GM12878 (cell line): ENCODE results near the gene SMIM7.

ENCODE experiments used
- BHLHE40 ChIP-seq, 2 experiments: fragments of 450-650 bp in 1 of 2; IDR thresholded peaks; 2 replicates each; pipeline ENCODE4 v1.6.1; 2011 to 2017; ENCODE audit warnings: low read depth in 2 of 2, borderline replicate concordance in 1 of 2, improper control_type of control experiment in 1 of 2, low read length in 1 of 2, mild to moderate bottlenecking in 1 of 2
- CEBPB ChIP-seq, 2 experiments: fragments of 150-350 bp in 1 of 2; IDR thresholded peaks; 2 replicates each; pipeline ENCODE4 v1.6.1; 2012 to 2014; ENCODE audit warnings: low read depth in 2 of 2, low read length in 2 of 2, borderline replicate concordance in 1 of 2, inconsistent platforms in 1 of 2
- EZH2 ChIP-seq: IDR thresholded peaks from 2 replicates; pipeline ENCODE4 v1.6.1; 2012; ENCODE audit warnings: low read depth, mild to moderate bottlenecking, control low read depth, inconsistent platforms, low read length, borderline replicate concordance; ENCODE audit not compliant: control insufficient read depth
- NFYA ChIP-seq: IDR thresholded peaks from 2 replicates; pipeline ENCODE4 v1.6.1; 2011; ENCODE audit warnings: low read depth, mild to moderate bottlenecking, low read length, improper control_type of control experiment, borderline replicate concordance
- POLR2A ChIP-seq: IDR thresholded peaks from 2 replicates; pipeline ENCODE4 v1.6.1; 2011; ENCODE audit warnings: low read depth, mild to moderate bottlenecking, low read length
- SMAD1 ChIP-seq: fragments of 450-650 bp; IDR thresholded peaks from 2 replicates; pipeline ENCODE4 v1.6.1; 2018; ENCODE audit warnings: mild to moderate bottlenecking, low read depth; ENCODE audit not compliant: partially characterized antibody
- STAT1 ChIP-seq: fragments of 450-650 bp; conservative IDR thresholded peaks from 2 replicates; pipeline ENCODE4 v1.6.1; 2014; ENCODE audit warnings: antibody characterized with exemption, mild to moderate bottlenecking
- TF ChIP-seq, protein P1 (sequence below), 3 experiments: IDR thresholded peaks in 2 of 3; conservative IDR thresholded peaks in 1 of 3; 2 replicates each; pipeline ENCODE4 v1.5.1; 2011; ENCODE audit warnings: low read depth in 3 of 3, low read length in 3 of 3, mild to moderate bottlenecking in 3 of 3, control low read depth in 2 of 3, moderate library complexity in 2 of 3, inconsistent platforms in 1 of 3, mixed read lengths in 1 of 3; ENCODE audit not compliant: control insufficient read depth in 2 of 3, insufficient read depth in 1 of 3; ENCODE audit errors: extremely low read depth in 1 of 3

DNA sequence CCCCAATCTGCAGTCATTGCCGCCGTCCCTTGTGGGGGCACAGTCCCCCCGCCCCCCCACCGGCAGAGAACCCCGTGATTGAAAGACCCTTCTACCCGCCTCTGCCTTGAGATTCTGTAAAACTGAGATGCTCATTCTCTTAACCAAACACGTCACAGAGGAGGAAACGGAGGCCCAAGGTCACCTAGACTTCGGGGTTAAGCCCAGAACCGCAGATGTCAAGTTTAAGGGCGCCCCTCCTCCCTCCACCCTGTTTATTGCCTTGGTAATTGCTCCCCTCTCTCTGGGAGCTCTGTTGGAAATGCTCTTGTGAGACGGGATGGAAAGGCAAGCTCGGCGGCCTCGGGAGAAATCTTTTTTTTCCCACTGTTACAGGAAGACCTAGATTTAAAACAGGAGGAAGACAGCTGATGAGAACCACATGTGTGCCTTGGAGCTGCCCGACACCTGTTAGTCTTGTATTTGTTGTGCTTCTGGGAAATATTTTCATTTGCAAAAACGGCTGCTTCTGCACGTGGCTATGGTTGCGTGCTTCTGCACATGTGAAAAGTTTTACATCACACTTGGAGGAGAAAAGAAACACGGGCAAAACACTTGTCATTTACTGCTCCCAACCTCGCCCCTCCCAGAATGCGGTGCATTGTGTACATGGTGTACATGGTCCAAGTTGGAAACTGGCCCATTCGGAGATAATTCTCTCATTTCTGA, 30.8 kb downstream of the SMIM7 start:
- TF ChIP-seq SMAD1, result no peak
- TF ChIP-seq, protein P1, sequence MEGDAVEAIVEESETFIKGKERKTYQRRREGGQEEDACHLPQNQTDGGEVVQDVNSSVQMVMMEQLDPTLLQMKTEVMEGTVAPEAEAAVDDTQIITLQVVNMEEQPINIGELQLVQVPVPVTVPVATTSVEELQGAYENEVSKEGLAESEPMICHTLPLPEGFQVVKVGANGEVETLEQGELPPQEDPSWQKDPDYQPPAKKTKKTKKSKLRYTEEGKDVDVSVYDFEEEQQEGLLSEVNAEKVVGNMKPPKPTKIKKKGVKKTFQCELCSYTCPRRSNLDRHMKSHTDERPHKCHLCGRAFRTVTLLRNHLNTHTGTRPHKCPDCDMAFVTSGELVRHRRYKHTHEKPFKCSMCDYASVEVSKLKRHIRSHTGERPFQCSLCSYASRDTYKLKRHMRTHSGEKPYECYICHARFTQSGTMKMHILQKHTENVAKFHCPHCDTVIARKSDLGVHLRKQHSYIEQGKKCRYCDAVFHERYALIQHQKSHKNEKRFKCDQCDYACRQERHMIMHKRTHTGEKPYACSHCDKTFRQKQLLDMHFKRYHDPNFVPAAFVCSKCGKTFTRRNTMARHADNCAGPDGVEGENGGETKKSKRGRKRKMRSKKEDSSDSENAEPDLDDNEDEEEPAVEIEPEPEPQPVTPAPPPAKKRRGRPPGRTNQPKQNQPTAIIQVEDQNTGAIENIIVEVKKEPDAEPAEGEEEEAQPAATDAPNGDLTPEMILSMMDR (IDR thresholded peaks at IDR 0.05 in 2 of 3, conservative IDR thresholded peaks at IDR 0.05 in 1 of 3; ENCODE audit: control insufficient read depth in 2 of 3, extremely low read depth in 1 of 3, insufficient read depth in 1 of 3, low read depth in 3 of 3, low read length in 3 of 3), result no peak
- no peak for TF ChIP-seq EZH2
- no peak for TF ChIP-seq CEBPB (IDR thresholded peaks at IDR 0.05; ENCODE audit: borderline replicate concordance in 1 of 2, low read depth in 2 of 2, low read length in 2 of 2)
- TF ChIP-seq STAT1, result no peak
- TF ChIP-seq BHLHE40 (IDR thresholded peaks at IDR 0.05; ENCODE audit: borderline replicate concordance in 1 of 2, low read depth in 2 of 2, low read length in 1 of 2), result peak; percentile 70 to 85
- TF ChIP-seq NFYA, result no peak
- no peak for TF ChIP-seq POLR2A
